ENCODE results near the gene PDE1C.

The PDE1C gene

GRCh38 chr7:31935124-31936054 is 134.8 kb downstream of the PDE1C start:
- no peak for DNase-seq

GRCh38 chr7:31934551-31934950 is 135.7 kb downstream of the PDE1C start:
- DNase-seq: no peak

GRCh38 chr7:31933481-31933880 is 136.7 kb downstream of the PDE1C start:
- DNase-seq: no peak

GRCh38 chr7:31926991-31927584 is 143.1 kb downstream of the PDE1C start:
- DNase-seq: no peak

GRCh38 chr7:31925753-31926454 is 144.3 kb downstream of the PDE1C start:
- DNase-seq: no peak

- DNase-seq: no peak
Observed at GRCh38 chr7:31924251-31924650, 146.0 kb downstream of the PDE1C start.

- no peak for DNase-seq
Observed at GRCh38 chr7:31922848-31923247, 147.4 kb downstream of the PDE1C start.

GRCh38 chr7:31921047-31921446 is 149.2 kb downstream of the PDE1C start:
- DNase-seq: no peak

GRCh38 chr7:31919678-31920369 is 150.4 kb downstream of the PDE1C start:
- DNase-seq: no peak

- no peak for DNase-seq
Observed at GRCh38 chr7:31918706-31919393, 151.4 kb downstream of the PDE1C start.

GRCh38 chr7:31917256-31917655 is 153.0 kb downstream of the PDE1C start:
- no peak for DNase-seq

GRCh38 chr7:31910191-31910590 is 160.0 kb downstream of the PDE1C start:
- DNase-seq: no peak

- DNase-seq: no peak
Observed at GRCh38 chr7:31906479-31907171, 163.6 kb downstream of the PDE1C start.

- DNase-seq: no peak
Observed at GRCh38 chr7:31903962-31904361, 166.2 kb downstream of the PDE1C start.

GRCh38 chr7:31899356-31899927 is 170.8 kb downstream of the PDE1C start:
- DNase-seq: no peak

- no peak for DNase-seq
Observed at GRCh38 chr7:31896925-31897324, 173.3 kb downstream of the PDE1C start.

- no peak for DNase-seq
Observed at GRCh38 chr7:31894308-31894707, 175.9 kb downstream of the PDE1C start.

GRCh38 chr7:31893365-31893764 is 176.8 kb downstream of the PDE1C start:
- no peak for DNase-seq

GRCh38 chr7:31892099-31892829 is 177.9 kb downstream of the PDE1C start:
- DNase-seq: no peak

GRCh38 chr7:31890766-31891165 is 179.4 kb downstream of the PDE1C start:
- peak; percentile 53 for DNase-seq

- peak; percentile 96 for DNase-seq
Observed at GRCh38 chr7:31890198-31890597, 180.0 kb downstream of the PDE1C start.

All from inflammatory macrophage treated with lipopolysaccharide for 4 hours (primary cell).